Occipital lobe (tissue), 2 donors: ENCODE measurements around the gene FZD4. TPM values are rescaled to one million over a fixed set of nuclear protein-coding genes. Genes with fewer than 3 reads are reported as not detected.
"Not testable (repeated sequence)": the region's sequence is repeated elsewhere in the genome, so short reads cannot be mapped to it uniquely, and the experiment has no call there.

ENCODE experiments used
- DNase-seq: peaks from one replicate; lab custom pipeline; 2025; lab: John Stamatoyannopoulos, UW
- total RNA-seq: library from RNA; depleted of rRNA; stranded (reverse); fragments of >200 nt; gene quantifications from one replicate; pipeline ENCODE4 v1.2.3, GENCODE V29; 2014

Gene FZD4
- total RNA-seq, 1 donor from 2014 or later: 16.1 TPM

- no peak for DNase-seq
Observed at GRCh38 chr11:86977441-86978050, 22.4 kb upstream of the FZD4 start.

GRCh38 chr11:86972734-86973133 is 17.5 kb upstream of the FZD4 start:
- no peak for DNase-seq

DNA sequence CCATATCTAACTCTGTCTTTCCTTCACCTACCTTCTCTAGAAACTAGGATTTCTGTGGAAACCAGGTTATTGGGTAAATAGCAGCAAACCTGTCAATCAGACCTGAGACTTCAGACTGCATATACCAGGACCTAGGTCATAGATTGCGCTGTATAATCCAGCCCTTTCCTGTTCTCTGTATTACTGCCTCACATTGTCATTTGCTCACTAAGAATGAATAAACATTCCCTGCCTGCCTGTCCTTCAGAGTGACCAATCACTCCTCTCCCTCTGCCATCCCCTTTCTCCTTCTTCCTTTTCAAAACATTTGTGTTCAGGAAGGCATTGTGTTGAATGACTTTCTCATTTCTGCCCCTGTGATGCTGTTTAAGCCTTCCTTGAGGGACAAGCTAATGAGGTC is 14.1 kb upstream of the FZD4 start:
- no peak for DNase-seq

- DNase-seq: not testable (repeated sequence)
Observed at GRCh38 chr11:86967601-86968000, 12.4 kb upstream of the FZD4 start.

GRCh38 chr11:86957976-86958646 is 2.9 kb upstream of the FZD4 start:
- no peak for DNase-seq

DNA sequence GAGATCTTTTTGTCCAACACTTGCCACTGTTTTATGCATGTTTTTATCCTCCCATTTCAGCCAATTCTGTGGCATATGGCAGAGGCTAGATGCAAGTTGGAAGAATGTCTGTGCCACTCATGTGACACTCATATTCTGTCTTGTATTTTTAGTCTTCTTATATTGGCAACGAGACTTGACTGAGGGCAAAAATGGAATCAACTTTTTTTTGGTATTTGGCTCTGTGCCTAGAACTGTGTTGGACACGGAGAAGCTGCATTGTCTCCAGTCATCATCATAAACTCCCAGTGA is 1.7 kb upstream of the FZD4 start:
- DNase-seq: no peak

- no peak for DNase-seq
Observed at GRCh38 chr11:86955111-86955360, 159 bp downstream of the FZD4 start.

DNA sequence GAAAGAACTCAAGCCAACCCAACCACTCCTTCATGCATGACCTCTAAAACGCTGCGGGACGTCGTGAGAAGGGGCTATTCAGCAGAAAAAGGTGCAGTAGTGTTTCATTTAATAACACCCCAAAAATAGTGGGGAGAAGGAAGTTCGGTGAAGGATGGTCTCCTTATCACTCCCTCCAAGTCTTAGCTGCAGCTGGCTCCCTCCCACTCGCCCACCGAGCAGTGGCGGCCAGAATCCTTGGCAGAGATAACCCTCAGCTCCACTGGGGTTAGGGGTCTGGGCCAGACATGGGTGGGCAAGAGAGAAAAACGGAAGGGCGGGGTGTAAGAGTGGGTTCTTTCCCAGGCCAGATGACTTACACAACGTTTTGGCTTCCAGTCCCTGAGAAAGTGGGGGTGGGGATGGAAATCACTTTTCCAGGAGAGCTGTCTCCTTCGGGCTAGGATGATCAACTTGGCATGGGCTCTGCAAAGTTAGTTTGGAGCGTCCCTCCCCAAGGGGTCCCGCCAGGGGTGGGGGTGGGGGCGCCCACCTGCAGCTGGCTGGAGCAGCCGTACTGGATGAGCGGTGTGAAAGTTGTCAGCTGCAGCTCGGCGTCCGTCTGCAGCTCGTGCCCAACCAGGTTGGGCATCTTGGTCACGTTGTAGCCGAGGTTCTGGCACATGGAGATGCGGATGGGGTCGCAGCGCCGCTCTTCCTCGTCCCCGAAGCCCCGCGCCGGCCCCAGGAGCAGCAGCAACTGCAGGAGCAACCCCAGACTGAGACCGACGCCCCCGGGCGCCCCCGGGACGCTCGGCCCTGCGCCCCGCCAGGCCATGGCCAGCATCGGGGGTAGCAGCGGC is 705 bp downstream of the FZD4 start:
- no peak for DNase-seq

GRCh38 chr11:86952221-86952875 is 2.8 kb downstream of the FZD4 start:
- no peak for DNase-seq

DNA sequence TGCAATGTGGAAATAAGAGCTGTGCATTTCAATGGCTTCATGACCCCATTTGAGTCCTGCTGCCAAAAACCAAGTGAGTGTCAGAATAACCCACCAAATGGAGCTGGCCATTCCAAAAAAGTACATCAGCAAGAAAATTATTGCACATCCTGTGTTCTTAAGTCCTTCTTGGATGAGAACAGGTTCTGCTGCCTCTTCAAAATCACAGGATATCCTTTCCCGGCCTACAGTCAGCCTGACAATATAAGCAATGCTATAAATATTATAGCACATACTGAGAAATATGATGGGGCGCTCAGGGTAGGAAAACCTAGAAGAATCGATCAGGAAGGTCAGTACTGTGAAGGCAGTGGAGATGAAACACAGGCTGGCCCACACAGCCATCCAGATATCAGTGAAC is 3.5 kb downstream of the FZD4 start:
- no peak for DNase-seq

- no peak for DNase-seq
Observed at GRCh38 chr11:86950661-86950995, 4.6 kb downstream of the FZD4 start.

DNA sequence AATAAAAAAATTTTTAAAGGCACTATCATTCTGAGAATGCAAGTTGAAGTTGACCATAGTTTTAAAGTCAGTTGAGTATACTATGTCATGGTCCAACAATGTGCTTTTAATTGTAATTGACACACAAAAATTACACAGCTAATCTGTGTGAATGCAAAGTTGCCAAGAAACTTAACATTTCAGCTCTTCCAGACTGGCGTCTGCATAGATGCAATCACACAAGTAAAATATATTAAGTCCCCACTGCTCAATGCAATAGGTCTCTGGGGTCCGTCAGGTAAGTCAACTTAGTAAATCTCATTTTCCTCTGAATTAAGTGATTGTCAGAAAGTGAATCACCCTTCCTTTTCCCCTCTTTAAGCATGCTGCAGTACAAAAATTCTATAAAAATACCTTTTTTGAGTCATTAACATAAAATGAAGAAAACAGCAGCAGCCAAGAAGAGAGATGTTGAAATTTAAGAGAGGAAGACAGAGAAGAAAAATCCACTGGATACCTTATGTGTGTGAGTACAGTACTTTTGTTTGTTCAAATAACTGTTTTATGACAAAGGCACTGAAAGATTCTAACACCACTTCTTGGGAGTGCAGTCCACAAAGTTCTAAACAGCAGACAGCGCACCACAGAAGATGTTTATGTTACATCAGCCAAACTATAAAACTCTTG is 5.1 kb downstream of the FZD4 start:
- no peak for DNase-seq

DNA sequence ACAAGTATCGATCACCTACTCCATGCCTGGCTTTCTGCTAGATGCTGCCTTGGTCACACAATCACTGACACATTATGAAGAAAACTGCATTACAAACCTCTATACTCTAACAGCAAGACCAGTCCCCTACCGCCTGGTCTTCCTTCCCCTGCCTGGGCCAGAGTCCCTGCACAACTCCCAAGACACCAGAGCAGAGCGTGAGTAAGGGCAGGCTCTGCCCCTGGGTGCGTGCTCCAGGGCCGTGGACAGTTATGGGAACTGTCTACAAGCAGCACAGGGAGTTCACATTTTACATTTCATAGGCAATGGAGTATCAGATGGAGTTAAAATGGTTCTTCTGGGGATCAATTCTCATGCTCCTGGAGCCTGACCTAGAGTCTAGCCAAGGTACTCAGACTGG is 6.5 kb downstream of the FZD4 start:
- no peak for DNase-seq

DNA sequence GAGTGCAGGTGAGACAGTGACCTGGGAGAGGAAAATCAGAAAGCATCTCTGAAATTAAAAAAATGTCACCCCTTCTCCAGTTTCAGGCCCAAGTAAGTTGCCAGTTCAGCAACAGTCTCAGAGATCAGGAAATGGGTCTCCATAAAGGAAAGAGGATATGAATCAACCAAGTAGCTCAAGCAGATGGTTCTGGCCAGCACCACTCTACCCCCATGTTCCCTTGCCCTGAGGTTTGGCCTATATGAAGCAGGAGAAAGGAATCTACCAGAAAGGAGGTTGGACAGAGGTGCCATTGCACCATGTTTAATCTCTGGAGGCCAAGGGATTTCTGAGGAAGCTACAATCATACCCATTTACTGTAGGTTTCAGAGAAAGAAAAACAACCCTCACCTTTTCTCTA is 7.7 kb downstream of the FZD4 start:
- DNase-seq: no peak

GRCh38 chr11:86943505-86943904 is 11.7 kb downstream of the FZD4 start:
- DNase-seq: not testable (repeated sequence)

GRCh38 chr11:86941871-86942599 is 13.2 kb downstream of the FZD4 start:
- no peak for DNase-seq

- DNase-seq: no peak
Observed at GRCh38 chr11:86941077-86941870, 13.9 kb downstream of the FZD4 start.

GRCh38 chr11:86940122-86940777 is 14.9 kb downstream of the FZD4 start:
- no peak for DNase-seq

DNA sequence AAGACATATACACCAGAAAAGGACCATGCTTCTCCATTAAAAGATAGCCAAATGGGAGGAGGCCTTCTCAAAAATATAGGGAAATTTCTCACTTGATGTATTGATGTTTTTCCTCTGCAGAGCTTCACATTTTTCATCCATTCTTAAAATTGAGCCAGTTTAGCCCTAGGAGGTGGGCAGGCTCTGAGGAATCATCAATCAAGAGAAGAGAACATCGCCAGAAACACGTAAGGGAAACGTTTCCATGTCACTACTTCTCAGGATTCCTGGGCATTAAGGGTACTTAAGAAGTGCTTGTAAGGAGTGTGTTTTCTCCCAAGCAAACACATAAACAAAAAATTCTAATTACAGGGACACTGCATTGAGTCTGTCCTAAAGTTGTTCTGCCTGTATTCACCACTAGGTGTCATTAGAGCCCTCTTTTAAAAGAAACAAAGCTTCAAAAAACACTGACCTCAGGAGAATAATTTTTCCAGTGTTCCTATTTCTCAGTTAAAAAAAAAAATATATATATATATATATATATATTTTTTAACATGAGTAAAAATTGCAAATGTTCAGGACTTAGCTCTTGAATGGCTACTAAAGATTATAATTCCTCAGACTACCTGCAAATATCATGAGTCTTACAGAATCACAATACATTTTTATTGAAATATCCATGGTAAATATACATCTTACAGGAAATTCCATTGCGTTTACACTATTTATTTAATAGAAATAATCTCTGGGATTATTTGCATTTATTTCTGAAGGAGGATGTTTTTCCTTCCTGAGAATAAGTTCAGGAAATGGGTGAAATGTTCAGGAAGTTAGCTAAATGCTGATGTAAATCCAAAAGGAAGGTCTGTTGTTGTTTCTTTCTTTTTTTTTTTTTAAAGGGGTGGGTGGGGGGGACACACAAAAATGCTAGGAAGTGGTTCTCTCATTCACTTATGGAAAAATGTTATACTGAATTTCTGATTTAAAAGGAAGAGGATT is 16.0 kb downstream of the FZD4 start:
- no peak for DNase-seq
